C4-2B (cell line): Measurements from ENCODE around the gene CNKSR2.
A peak's percentile ranks its signal among the peaks of the same experiment; 100 is the strongest.

Experiments
- H3K27ac ChIP-seq: fragments of 450-650 bp; 2 replicates; pipeline ENCODE4 v1.5.1; 2017
- ZFX ChIP-seq: fragments of 450-650 bp; IDR thresholded peaks from 2 replicates; pipeline ENCODE4 v1.6.1; 2017
- TF ChIP-seq, protein P1 (sequence below): fragments of 450-650 bp; conservative IDR thresholded peaks from 2 replicates; pipeline ENCODE4 v1.5.1; 2017; ENCODE audit warnings: mild to moderate bottlenecking

The CNKSR2 gene

DNA sequence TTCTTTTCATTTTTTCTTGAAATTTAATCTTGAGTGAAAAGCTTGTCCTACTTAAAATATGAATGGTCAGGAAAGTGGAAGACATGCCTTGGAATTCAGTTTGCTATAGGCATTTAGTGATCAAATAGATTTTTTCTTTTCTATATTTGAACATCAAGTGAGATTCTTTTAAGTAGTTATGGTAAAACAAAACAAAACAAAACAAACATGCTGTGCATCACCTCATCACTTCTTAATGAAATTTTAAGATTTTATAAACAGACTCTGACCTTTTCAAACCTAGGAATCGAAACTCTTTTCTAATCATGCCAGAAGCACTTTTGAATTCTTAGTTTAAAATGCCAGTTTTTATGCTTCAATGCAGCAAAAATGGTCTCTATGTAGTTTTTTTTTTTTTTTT, 62.8 kb downstream of the CNKSR2 start:
- no peak for TF ChIP-seq ZFX
- TF ChIP-seq, protein P1, sequence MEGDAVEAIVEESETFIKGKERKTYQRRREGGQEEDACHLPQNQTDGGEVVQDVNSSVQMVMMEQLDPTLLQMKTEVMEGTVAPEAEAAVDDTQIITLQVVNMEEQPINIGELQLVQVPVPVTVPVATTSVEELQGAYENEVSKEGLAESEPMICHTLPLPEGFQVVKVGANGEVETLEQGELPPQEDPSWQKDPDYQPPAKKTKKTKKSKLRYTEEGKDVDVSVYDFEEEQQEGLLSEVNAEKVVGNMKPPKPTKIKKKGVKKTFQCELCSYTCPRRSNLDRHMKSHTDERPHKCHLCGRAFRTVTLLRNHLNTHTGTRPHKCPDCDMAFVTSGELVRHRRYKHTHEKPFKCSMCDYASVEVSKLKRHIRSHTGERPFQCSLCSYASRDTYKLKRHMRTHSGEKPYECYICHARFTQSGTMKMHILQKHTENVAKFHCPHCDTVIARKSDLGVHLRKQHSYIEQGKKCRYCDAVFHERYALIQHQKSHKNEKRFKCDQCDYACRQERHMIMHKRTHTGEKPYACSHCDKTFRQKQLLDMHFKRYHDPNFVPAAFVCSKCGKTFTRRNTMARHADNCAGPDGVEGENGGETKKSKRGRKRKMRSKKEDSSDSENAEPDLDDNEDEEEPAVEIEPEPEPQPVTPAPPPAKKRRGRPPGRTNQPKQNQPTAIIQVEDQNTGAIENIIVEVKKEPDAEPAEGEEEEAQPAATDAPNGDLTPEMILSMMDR = no peak

GRCh38 chrX:21438792-21439191, 64.6 kb downstream of the CNKSR2 start:
- no peak overlapping the region for H3K27ac ChIP-seq
- TF ChIP-seq ZFX = no peak
- TF ChIP-seq, protein P1 = no peak

More for the DNA sequence above, 62.8 kb downstream of the CNKSR2 start:
- no peak overlapping the region for H3K27ac ChIP-seq

- no peak overlapping the region for H3K27ac ChIP-seq
- TF ChIP-seq, protein P1 = no peak
- no peak for TF ChIP-seq ZFX
These were observed 66.7 kb downstream of the CNKSR2 start for GRCh38 chrX:21440911-21441310.

DNA sequence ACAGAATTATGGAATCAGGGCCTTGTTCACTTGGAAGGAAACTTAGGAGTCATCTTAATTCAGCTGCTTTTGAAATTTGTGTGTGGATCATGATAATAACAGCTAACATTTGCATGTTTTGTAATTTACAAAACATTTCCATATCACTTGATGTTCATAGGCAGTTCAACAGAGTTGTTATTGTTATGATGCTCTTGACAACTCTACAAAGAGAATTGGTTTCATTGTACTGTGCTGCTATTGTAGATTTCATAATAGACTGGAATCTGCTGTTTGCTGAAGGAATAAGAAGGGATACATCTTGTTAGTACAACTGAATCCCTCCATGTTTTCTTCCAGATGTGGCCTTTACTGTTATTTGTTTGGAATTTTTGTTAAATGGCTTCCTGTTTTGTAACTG, 83.5 kb downstream of the CNKSR2 start:
- TF ChIP-seq, protein P1 = no peak
- TF ChIP-seq ZFX = no peak
- H3K27ac ChIP-seq = no peak overlapping the region

- no peak for TF ChIP-seq ZFX
- TF ChIP-seq, protein P1 = no peak
- H3K27ac ChIP-seq = no peak overlapping the region
These were observed 94.9 kb downstream of the CNKSR2 start for GRCh38 chrX:21469071-21469470.

- no peak overlapping the region for H3K27ac ChIP-seq
- no peak for TF ChIP-seq ZFX
- TF ChIP-seq, protein P1 = no peak
These were observed 102.7 kb downstream of the CNKSR2 start for GRCh38 chrX:21476909-21477308.

DNA sequence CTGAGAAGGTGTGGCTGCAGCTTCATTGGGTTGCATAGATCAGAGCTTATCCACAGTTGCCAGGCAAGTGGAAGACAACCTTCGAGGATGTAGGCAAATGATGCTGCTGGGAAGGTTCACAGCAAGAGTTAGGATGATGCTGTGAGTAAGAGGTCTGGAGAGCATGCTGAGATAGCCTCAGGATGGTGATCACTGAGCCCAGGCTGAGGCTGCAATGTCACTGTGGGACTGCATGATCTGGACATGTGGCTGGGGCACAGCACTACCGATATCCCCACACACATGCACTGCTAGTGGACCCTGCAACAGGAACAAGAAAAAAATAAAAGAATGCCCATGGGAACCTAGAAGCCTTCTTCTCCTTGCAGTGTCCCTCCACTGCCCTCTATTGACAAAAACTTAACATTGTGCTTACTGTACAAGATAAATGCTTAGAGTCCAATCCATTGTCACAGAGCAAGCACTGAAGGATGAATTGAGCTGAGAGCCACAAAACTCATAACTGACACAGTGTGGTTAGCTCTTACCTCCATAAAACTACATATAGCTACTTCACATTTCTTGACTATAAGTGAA, 105.6 kb downstream of the CNKSR2 start:
- TF ChIP-seq, protein P1 = peak; percentile 76
- no peak for TF ChIP-seq ZFX
- H3K27ac ChIP-seq = no peak overlapping the region
